HEK293 (cell line): ENCODE data around the gene CREG2.

Source experiments
- CTCF ChIA-PET: fragments of 350-600 bp; formaldehyde crosslinking; extraction: SDS; loops from one replicate; lab custom pipeline; 2021; ENCODE audit warnings: antibody characterized with exemption; lab: Yijun Ruan, JAX
- POLR2A ChIA-PET: fragments of 300-600 bp; formaldehyde crosslinking; extraction: SDS; loops from one replicate; lab custom pipeline; 2020; ENCODE audit warnings: antibody characterized with exemption, inconsistent platforms; lab: Yijun Ruan, JAX
- H3K27ac ChIP-seq: fragments of 200-500 bp; sonication (Bioruptor generic); 2 replicates; pipeline ENCODE4 v1.5.1; 2014; ENCODE audit warnings: low read depth, low read length, control low read depth, inconsistent platforms; ENCODE audit errors: extremely low read depth
- H3K36me3 ChIP-seq, 2 experiments: fragments of 200-500 bp in 1 of 2; sonication (Bioruptor generic) in 1 of 2; 1 replicate in 1 of 2; 2 replicates in 1 of 2; pipeline ENCODE4 v1.5.1; 2014 to 2017; ENCODE audit warnings: inconsistent platforms in 2 of 2, low read length in 2 of 2; ENCODE audit not compliant: control insufficient read depth in 2 of 2, insufficient read depth in 1 of 2
- H3K4me1 ChIP-seq: fragments of 200-500 bp; sonication (Bioruptor generic); 2 replicates; pipeline ENCODE4 v1.5.1; 2014; ENCODE audit warnings: mild to moderate bottlenecking, low read length, inconsistent platforms; ENCODE audit not compliant: control insufficient read depth, insufficient read depth
- H3K4me3 ChIP-seq: 2 replicates; pipeline ENCODE4 v1.5.1; 2011; ENCODE audit warnings: low read depth, mild to moderate bottlenecking, control low read depth, low read length, moderate library complexity
- H3K9me3 ChIP-seq: fragments of 200-500 bp; sonication (Bioruptor generic); 2 replicates; pipeline ENCODE4 v1.5.1; 2014; ENCODE audit warnings: low read depth, low read length, inconsistent platforms; ENCODE audit not compliant: control insufficient read depth, insufficient read depth
- ATF2 ChIP-seq: fragments of 450-650 bp; formaldehyde crosslinking; IDR thresholded peaks from 2 replicates; pipeline ENCODE4 v1.5.1; 2016; ENCODE audit warnings: missing biosample characterization, missing genetic modification characterization, low read depth
- CTCF ChIP-seq: fragments of 450-650 bp; formaldehyde crosslinking; IDR thresholded peaks from 2 replicates; pipeline ENCODE4 v1.5.1; 2016; ENCODE audit warnings: missing biosample characterization, missing genetic modification characterization
- ELK4 ChIP-seq: IDR thresholded peaks from 2 replicates; pipeline ENCODE4 v1.6.1; 2011; ENCODE audit warnings: mild to moderate bottlenecking, low read depth, low read length, borderline replicate concordance
- REPIN1 ChIP-seq: fragments of 450-650 bp; formaldehyde crosslinking; IDR thresholded peaks from 2 replicates; pipeline ENCODE4 v1.5.1; 2017; ENCODE audit warnings: missing biosample characterization, missing genetic modification characterization, low read depth
- ZBTB1 ChIP-seq: fragments of 450-650 bp; formaldehyde crosslinking; IDR thresholded peaks from 2 replicates; pipeline ENCODE4 v1.5.1; 2016; ENCODE audit warnings: missing biosample characterization, missing genetic modification characterization
- ZEB2 ChIP-seq: fragments of 450-650 bp; formaldehyde crosslinking; IDR thresholded peaks from 2 replicates; pipeline ENCODE4 v1.5.1; 2016; ENCODE audit warnings: missing biosample characterization, missing genetic modification characterization
- ZNF146 ChIP-seq: fragments of 450-650 bp; formaldehyde crosslinking; IDR thresholded peaks from 2 replicates; pipeline ENCODE4 v1.5.1; 2016; ENCODE audit warnings: missing biosample characterization, missing genetic modification characterization
- ZNF248 ChIP-seq: fragments of 450-650 bp; formaldehyde crosslinking; IDR thresholded peaks from 2 replicates; pipeline ENCODE4 v1.5.1; 2017; ENCODE audit warnings: missing biosample characterization, missing genetic modification characterization
- ZNF513 ChIP-seq: fragments of 450-650 bp; IDR thresholded peaks from 2 replicates; pipeline ENCODE4 v1.5.1; 2018; ENCODE audit warnings: missing biosample characterization, missing genetic modification characterization
- ZNF624 ChIP-seq: fragments of 450-650 bp; formaldehyde crosslinking; IDR thresholded peaks from 2 replicates; pipeline ENCODE4 v1.5.1; 2017; ENCODE audit warnings: missing biosample characterization, missing genetic modification characterization
- ZNF626 ChIP-seq: fragments of 450-650 bp; sonication (Bioruptor Pico); formaldehyde crosslinking; IDR thresholded peaks from 2 replicates; pipeline ENCODE4 v1.5.1; 2018; ENCODE audit warnings: missing biosample characterization, missing genetic modification characterization, inconsistent platforms
- ZNF701 ChIP-seq: fragments of 450-650 bp; formaldehyde crosslinking; IDR thresholded peaks from 2 replicates; pipeline ENCODE4 v1.5.1; 2016; ENCODE audit warnings: missing biosample characterization, missing genetic modification characterization
- ZNF792 ChIP-seq: fragments of 450-650 bp; formaldehyde crosslinking; IDR thresholded peaks from 2 replicates; pipeline ENCODE4 v1.5.1; 2016; ENCODE audit warnings: missing biosample characterization, missing genetic modification characterization
- TF ChIP-seq, protein P1 (sequence below): fragments of 450-650 bp; formaldehyde crosslinking; IDR thresholded peaks from 2 replicates; pipeline ENCODE4 v1.5.1; 2017; ENCODE audit warnings: missing biosample characterization, missing genetic modification characterization
- TF ChIP-seq, protein P2 (sequence below): fragments of 450-650 bp; formaldehyde crosslinking; IDR thresholded peaks from 2 replicates; pipeline ENCODE4 v1.5.1; 2017; ENCODE audit warnings: missing biosample characterization, missing genetic modification characterization
- TF ChIP-seq, protein P3 (sequence below): fragments of 450-650 bp; formaldehyde crosslinking; IDR thresholded peaks from 2 replicates; pipeline ENCODE4 v1.5.1; 2016; ENCODE audit warnings: missing biosample characterization, missing genetic modification characterization, borderline replicate concordance
- TF ChIP-seq, protein P4 (sequence below): fragments of 450-650 bp; formaldehyde crosslinking; IDR thresholded peaks from 2 replicates; pipeline ENCODE4 v1.5.1; 2016; ENCODE audit warnings: missing biosample characterization, missing genetic modification characterization
- TF ChIP-seq, protein P5 (sequence below): fragments of 450-650 bp; formaldehyde crosslinking; IDR thresholded peaks from 2 replicates; pipeline ENCODE4 v1.5.1; 2016; ENCODE audit warnings: missing biosample characterization, missing genetic modification characterization

Gene CREG2

DNA sequence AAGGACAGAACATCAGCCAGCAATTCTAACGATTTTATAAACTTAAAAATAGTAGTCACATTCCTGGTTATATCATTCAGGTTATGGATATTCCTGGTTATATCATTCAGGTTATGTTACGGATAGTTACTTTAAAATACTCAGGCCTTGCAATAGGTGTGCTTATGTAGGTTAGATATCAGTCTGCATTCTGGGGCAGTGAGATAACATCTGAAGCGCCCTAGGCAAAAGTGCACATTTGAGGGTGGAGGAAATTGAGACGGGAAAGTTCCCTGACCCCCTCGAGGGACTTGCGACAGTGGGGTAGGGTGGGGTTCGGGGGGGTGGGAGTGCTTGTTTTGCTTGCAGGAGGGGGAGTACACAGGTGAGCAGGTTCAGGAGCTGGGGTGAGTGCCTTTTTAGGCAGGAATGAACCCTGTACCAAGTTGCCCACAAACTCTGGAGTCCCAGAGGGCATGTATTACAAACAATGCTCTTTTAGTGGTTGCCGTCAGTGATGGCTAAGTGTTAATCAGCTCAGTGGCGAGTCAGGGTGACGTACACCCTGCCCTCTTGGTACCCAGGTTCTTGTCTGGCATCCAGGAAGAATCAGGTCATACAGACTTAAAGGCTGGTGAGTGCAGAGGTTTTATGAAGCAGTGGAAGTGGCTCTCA is 31.8 kb downstream of the CREG2 start:
- Histone ChIP-seq H3K36me3 (no peaks in the 10 kb centered on the region), H3K27ac (no peak overlapping the region), H3K9me3 (no peaks in the 10 kb centered on the region), H3K4me1 (no peaks in the 10 kb centered on the region), H3K4me3 (no peak overlapping the region)
- CTCF ChIA-PET, result interaction anchor here (1.2 to 2.0 kb wide), 2 partner anchors 13 kb away, joined by 4 to 14 read pairs; no protein-coding TSS in a partner anchor
- POLR2A ChIA-PET, result no interaction called here
- TF ChIP-seq, protein P1, sequence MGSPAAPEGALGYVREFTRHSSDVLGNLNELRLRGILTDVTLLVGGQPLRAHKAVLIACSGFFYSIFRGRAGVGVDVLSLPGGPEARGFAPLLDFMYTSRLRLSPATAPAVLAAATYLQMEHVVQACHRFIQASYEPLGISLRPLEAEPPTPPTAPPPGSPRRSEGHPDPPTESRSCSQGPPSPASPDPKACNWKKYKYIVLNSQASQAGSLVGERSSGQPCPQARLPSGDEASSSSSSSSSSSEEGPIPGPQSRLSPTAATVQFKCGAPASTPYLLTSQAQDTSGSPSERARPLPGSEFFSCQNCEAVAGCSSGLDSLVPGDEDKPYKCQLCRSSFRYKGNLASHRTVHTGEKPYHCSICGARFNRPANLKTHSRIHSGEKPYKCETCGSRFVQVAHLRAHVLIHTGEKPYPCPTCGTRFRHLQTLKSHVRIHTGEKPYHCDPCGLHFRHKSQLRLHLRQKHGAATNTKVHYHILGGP (tag by site-specific recombination), result no peak
- TF ChIP-seq ZEB2 (tag by site-specific recombination), result no peak
- no peak for TF ChIP-seq ZNF701 (tag by site-specific recombination)
- no peak for TF ChIP-seq ZBTB1 (tag by site-specific recombination)
- no peak for TF ChIP-seq ZNF626 (tag by site-specific recombination)
- no peak for TF ChIP-seq ELK4
- TF ChIP-seq, protein P2, sequence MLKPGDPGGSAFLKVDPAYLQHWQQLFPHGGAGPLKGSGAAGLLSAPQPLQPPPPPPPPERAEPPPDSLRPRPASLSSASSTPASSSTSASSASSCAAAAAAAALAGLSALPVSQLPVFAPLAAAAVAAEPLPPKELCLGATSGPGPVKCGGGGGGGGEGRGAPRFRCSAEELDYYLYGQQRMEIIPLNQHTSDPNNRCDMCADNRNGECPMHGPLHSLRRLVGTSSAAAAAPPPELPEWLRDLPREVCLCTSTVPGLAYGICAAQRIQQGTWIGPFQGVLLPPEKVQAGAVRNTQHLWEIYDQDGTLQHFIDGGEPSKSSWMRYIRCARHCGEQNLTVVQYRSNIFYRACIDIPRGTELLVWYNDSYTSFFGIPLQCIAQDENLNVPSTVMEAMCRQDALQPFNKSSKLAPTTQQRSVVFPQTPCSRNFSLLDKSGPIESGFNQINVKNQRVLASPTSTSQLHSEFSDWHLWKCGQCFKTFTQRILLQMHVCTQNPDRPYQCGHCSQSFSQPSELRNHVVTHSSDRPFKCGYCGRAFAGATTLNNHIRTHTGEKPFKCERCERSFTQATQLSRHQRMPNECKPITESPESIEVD, result no peak
- TF ChIP-seq ZNF792 (tag by site-specific recombination), result no peak
- TF ChIP-seq ZNF146 (tag by site-specific recombination), result no peak
- no peak for TF ChIP-seq ZNF513 (tag by site-specific recombination)
- TF ChIP-seq ZNF624 (tag by site-specific recombination), result no peak
- no peak for TF ChIP-seq ZNF248 (tag by site-specific recombination)

- H3K4me3 ChIP-seq, result no peak overlapping the region
- ChIA-PET POLR2A (no interaction called here), CTCF (interaction anchor here (0.5 to 2.0 kb wide), 5 partner anchors 12 to 198 kb away, joined by 3 to 14 read pairs (median 4); partner anchors contain the start of gene CREG2)
- H3K4me1 ChIP-seq, result no peaks in the 10 kb centered on the region
- H3K27ac ChIP-seq, result no peak overlapping the region
- H3K9me3 ChIP-seq, result no peaks in the 10 kb centered on the region
- no peaks in the 10 kb centered on the region for H3K36me3 ChIP-seq
- TF ChIP-seq, protein P3, sequence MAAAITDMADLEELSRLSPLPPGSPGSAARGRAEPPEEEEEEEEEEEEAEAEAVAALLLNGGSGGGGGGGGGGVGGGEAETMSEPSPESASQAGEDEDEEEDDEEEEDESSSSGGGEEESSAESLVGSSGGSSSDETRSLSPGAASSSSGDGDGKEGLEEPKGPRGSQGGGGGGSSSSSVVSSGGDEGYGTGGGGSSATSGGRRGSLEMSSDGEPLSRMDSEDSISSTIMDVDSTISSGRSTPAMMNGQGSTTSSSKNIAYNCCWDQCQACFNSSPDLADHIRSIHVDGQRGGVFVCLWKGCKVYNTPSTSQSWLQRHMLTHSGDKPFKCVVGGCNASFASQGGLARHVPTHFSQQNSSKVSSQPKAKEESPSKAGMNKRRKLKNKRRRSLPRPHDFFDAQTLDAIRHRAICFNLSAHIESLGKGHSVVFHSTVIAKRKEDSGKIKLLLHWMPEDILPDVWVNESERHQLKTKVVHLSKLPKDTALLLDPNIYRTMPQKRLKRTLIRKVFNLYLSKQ (tag by site-specific recombination), result no peak
- no peak for TF ChIP-seq REPIN1 (tag by site-specific recombination)
- TF ChIP-seq CTCF (tag by site-specific recombination), result no peak
- TF ChIP-seq ZNF792 (tag by site-specific recombination), result no peak
- TF ChIP-seq, protein P4, sequence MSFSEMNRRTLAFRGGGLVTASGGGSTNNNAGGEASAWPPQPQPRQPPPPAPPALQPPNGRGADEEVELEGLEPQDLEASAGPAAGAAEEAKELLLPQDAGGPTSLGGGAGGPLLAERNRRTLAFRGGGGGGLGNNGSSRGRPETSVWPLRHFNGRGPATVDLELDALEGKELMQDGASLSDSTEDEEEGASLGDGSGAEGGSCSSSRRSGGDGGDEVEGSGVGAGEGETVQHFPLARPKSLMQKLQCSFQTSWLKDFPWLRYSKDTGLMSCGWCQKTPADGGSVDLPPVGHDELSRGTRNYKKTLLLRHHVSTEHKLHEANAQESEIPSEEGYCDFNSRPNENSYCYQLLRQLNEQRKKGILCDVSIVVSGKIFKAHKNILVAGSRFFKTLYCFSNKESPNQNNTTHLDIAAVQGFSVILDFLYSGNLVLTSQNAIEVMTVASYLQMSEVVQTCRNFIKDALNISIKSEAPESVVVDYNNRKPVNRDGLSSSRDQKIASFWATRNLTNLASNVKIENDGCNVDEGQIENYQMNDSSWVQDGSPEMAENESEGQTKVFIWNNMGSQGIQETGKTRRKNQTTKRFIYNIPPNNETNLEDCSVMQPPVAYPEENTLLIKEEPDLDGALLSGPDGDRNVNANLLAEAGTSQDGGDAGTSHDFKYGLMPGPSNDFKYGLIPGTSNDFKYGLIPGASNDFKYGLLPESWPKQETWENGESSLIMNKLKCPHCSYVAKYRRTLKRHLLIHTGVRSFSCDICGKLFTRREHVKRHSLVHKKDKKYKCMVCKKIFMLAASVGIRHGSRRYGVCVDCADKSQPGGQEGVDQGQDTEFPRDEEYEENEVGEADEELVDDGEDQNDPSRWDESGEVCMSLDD (tag by site-specific recombination), result no peak
- TF ChIP-seq, protein P5, sequence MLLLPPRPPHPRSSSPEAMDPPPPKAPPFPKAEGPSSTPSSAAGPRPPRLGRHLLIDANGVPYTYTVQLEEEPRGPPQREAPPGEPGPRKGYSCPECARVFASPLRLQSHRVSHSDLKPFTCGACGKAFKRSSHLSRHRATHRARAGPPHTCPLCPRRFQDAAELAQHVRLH (tag by site-specific recombination), result no peak
- TF ChIP-seq ATF2, result no peak
Measured at GRCh38 chr2:101354420-101355311, 32.6 kb downstream of the CREG2 start.
